Uterus (tissue), 4 donors: ENCODE measurements around the gene FAM3D. TPM values are rescaled to one million over a fixed set of nuclear protein-coding genes. Genes with fewer than 3 reads are reported as not detected.
"Not testable (repeated sequence)": the region's sequence is repeated elsewhere in the genome, so short reads cannot be mapped to it uniquely, and the experiment has no call there.

Source experiments
- DNase-seq, 2 donors: peaks; one replicate each; pipeline ENCODE4 v3.0.0-alpha.2; 2019 to 2020
- H3K27ac ChIP-seq, 2 donors: fragments of 200-600 bp; sonication (generic); 1 replicate in 1 of 2; 2 replicates in 1 of 2; pipeline ENCODE4 v1.5.1; 2016 to 2018
- H3K27me3 ChIP-seq, 2 donors: fragments of 200-600 bp; sonication (generic); one replicate each; pipeline ENCODE4 v1.5.1; 2018 to 2019; ENCODE audit warnings: control low read depth in 1 of 2
- H3K36me3 ChIP-seq, 2 donors: fragments of 200-600 bp; sonication (generic); one replicate each; pipeline ENCODE4 v1.5.1; 2019; ENCODE audit warnings: control low read depth in 1 of 2
- H3K4me1 ChIP-seq, 2 donors: fragments of 200-600 bp; sonication (generic); one replicate each; pipeline ENCODE4 v1.5.1; 2018 to 2019; ENCODE audit warnings: control low read depth in 1 of 2
- H3K4me3 ChIP-seq, 2 donors: fragments of 200-600 bp; sonication (generic); 1 replicate in 1 of 2; 2 replicates in 1 of 2; pipeline ENCODE4 v1.5.1; 2018 to 2019; ENCODE audit warnings: mild to moderate bottlenecking in 1 of 2
- H3K9me3 ChIP-seq, 2 donors: fragments of 200-600 bp; sonication (generic); one replicate each; pipeline ENCODE4 v1.5.1; 2019; ENCODE audit warnings: control low read depth in 1 of 2
- POLR2A ChIP-seq, 2 donors: fragments of 450-650 bp; IDR thresholded peaks; one replicate each; pipeline ENCODE4 v1.6.1; 2016; ENCODE audit warnings: antibody characterized with exemption in 2 of 2, mild to moderate bottlenecking in 1 of 2, moderate library complexity in 1 of 2
- intact Hi-C: fragments of 100-400 bp; cut with DNase I; formaldehyde crosslinking; loops from one replicate; pipeline ENCODE4 v1.15.1; 2023; ENCODE audit warnings: low total_unique reads
- total RNA-seq, 4 donors: library from RNA; depleted of rRNA in 3 of 4; stranded (reverse); fragments of >200 nt in 3 of 4; gene quantifications; one replicate each; pipeline versions ENCODE4 v1.1.0 to v1.2.4, GENCODE V29; 2014 to 2023
- TF ChIP-seq, protein P1 (sequence below), 4 experiments: fragments of 200-600 bp in 2 of 4; fragments of 450-650 bp in 2 of 4; sonication (generic) in 2 of 4; IDR thresholded peaks; one replicate each; pipeline ENCODE4 v1.5.1; 2016 to 2019; ENCODE audit warnings: antibody characterized with exemption in 4 of 4, mild to moderate bottlenecking in 2 of 4, moderate library complexity in 1 of 4
- donor health status: DM: yes; HTN: yes; CAD: no.

The FAM3D gene
- total RNA-seq, 4 donors from 2014 or later = 0.83 TPM; not detected in 3

DNA sequence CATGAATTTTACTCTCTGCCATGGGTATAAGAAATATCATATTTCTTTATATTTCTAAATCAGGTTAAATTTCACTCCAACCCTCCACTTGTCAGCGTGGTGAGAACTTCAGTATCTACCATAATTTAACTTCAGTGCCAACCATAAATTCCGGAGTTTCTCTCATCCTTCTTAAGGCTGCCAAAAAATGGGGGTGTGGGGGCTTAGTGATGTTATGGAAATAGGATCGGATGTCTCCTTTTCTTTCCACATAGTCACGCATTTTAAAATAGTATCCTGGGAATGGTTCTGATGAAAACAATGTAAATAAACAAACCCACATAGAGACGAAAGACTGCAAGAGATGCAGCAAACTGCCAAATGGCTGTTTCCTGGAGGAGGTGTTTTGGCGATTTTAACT lies 12.9 kb upstream of the FAM3D start:
- Histone ChIP-seq H3K27me3 (no peaks in the 10 kb centered on the region), H3K27ac (no peak overlapping the region), H3K4me1 (no peaks in the 10 kb centered on the region), H3K36me3 (no peaks in the 10 kb centered on the region), H3K4me3 (no peak overlapping the region), H3K9me3 (no peaks in the 10 kb centered on the region)
- no peak for DNase-seq
- intact Hi-C loops = no loop called here
- no peak for TF ChIP-seq POLR2A (IDR thresholded peaks at IDR 0.05)
- TF ChIP-seq, protein P1, sequence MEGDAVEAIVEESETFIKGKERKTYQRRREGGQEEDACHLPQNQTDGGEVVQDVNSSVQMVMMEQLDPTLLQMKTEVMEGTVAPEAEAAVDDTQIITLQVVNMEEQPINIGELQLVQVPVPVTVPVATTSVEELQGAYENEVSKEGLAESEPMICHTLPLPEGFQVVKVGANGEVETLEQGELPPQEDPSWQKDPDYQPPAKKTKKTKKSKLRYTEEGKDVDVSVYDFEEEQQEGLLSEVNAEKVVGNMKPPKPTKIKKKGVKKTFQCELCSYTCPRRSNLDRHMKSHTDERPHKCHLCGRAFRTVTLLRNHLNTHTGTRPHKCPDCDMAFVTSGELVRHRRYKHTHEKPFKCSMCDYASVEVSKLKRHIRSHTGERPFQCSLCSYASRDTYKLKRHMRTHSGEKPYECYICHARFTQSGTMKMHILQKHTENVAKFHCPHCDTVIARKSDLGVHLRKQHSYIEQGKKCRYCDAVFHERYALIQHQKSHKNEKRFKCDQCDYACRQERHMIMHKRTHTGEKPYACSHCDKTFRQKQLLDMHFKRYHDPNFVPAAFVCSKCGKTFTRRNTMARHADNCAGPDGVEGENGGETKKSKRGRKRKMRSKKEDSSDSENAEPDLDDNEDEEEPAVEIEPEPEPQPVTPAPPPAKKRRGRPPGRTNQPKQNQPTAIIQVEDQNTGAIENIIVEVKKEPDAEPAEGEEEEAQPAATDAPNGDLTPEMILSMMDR (IDR thresholded peaks at IDR 0.05) = no peak

DNA sequence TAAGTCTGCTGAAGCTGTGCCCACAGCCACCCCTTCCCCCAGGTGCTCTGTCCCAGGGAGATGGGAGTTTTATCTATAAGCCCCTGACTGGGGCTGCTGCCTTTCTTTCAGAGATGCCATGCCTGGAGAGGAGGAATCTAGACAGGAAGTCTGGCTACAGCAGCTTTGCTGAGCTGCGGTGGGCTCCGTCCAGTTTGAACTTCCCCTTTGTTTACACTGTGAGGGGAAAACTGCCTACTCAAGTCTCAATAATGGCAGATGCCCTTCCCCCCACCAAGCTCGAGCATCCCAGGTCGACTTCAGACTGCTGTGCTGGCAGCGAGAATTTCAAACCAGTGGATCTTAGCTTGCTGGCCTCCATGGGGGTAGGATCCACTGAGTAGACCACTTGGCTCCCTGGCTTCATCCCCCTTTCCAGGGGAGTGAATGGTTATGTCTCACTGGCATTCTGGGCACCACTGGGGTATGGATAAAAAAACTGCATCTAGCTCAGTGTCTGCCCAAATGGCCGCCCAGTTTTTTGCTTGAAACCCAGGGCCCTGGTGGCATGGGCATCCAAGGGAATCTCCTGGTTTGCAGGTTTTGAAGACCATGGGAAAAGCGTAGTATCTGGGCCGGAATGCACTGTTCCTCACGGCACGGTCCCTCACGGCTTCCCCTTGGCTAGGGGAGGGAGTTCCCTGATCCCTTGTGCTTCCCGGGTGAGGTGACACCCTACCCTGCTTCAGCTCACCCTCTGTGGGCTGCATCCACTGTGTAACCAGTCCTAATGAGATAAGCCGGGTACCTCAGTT lies 11.8 kb upstream of the FAM3D start:
- H3K27me3 ChIP-seq, intact Hi-C loops, H3K4me1 ChIP-seq, H3K9me3 ChIP-seq, H3K27ac ChIP-seq, H3K36me3 ChIP-seq, DNase-seq, H3K4me3 ChIP-seq: not testable (repeated sequence)

DNA sequence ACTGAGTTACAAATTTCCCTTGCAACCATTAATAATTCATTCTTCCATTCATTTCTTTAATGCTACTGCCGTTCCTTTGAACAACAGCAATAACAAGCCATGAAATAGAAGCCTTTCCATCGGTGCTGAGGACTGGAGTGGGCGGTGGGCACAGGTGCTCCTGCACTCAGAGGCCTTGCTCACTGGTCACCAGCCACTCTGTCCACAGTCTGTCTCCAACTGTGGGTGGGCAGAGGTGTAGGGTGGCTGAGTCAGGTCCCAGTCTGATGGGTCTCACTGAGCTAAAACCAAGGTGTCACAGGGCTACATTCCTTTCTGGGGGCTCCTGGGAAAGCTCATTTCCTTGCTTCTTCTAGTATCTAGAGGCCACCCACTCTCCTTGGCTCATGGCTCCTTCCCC lies 6.3 kb upstream of the FAM3D start:
- no peaks in the 10 kb centered on the region for H3K36me3 ChIP-seq
- DNase-seq = no peak
- intact Hi-C loops = no loop called here
- H3K27ac ChIP-seq = no peak overlapping the region
- H3K27me3 ChIP-seq = no peaks in the 10 kb centered on the region
- no peaks in the 10 kb centered on the region for H3K9me3 ChIP-seq
- no peaks in the 10 kb centered on the region for H3K4me1 ChIP-seq
- TF ChIP-seq POLR2A (IDR thresholded peaks at IDR 0.05) = no peak
- TF ChIP-seq, protein P1 (IDR thresholded peaks at IDR 0.05) = no peak
- H3K4me3 ChIP-seq = no peak overlapping the region

DNA sequence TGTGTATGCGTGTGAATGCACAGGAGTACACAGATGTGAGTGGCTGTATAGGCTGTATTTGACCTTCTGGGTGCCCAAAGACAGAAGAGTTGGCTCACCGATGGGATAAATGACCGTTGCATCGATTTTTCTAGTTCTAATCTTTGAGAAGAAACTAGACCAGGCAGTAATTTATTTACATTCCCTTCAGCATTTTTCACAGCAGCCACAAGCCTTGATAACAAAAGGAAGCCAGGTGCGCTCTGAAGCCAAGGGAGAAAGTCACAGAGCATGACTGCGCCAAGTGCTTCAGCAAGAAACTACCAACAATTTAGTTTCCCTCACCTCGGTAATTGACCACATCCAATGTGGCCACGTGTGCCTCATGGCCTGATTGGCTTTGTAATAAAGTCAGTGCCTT lies 5.9 kb upstream of the FAM3D start:
- Histone ChIP-seq H3K9me3 (no peaks in the 10 kb centered on the region), H3K27me3 (no peaks in the 10 kb centered on the region), H3K4me1 (no peaks in the 10 kb centered on the region), H3K4me3 (no peak overlapping the region), H3K36me3 (no peaks in the 10 kb centered on the region), H3K27ac (no peak overlapping the region)
- intact Hi-C loops = no loop called here
- DNase-seq = no peak
- TF ChIP-seq, protein P1 (IDR thresholded peaks at IDR 0.05) = no peak
- TF ChIP-seq POLR2A (IDR thresholded peaks at IDR 0.05) = no peak

DNA sequence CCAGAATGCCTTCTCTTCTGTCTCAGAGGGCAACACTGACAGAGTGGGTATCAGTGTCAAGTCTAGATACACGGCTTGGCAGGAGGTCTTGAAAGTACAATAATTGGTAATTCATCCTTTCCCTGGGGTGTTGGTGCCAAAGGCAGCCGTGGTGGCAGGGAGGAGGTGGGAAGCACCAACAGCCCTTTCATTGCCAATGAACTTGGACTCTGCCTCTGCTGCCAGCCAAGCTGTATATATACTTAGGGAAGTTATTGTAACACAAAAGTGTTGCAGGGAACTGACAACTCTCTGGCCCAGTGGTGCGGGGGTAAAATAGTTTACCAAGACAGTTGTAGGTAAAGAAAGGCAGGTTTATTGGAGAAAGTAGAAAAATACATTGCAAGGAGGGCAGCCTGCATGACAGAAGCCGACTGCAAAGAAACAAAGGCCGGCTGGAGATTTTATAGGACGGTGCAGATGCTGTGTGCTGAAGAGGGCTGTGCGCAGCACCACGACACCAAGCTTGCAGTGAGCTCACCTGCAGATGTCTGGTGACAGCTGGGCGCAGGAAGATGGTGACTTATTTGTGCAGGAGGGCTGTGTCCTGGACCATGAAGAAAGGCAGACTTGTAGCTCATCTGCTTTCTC lies 4.0 kb upstream of the FAM3D start:
- Histone ChIP-seq H3K9me3 (no peaks in the 10 kb centered on the region), H3K36me3 (no peaks in the 10 kb centered on the region), H3K4me1 (no peaks in the 10 kb centered on the region), H3K27ac (no peak overlapping the region), H3K4me3 (no peak overlapping the region), H3K27me3 (no peaks in the 10 kb centered on the region)
- intact Hi-C loops = no loop called here
- TF ChIP-seq, protein P1 (IDR thresholded peaks at IDR 0.05) = no peak
- TF ChIP-seq POLR2A (IDR thresholded peaks at IDR 0.05) = no peak
- DNase-seq = no peak
